SU-DHL-6 (cell line): ENCODE measurements around the gene PHLDB2.

Source experiments
- H2AFZ ChIP-seq: fragments of 200-600 bp; sonication (generic); 2 replicates; pipeline ENCODE4 v1.6.1; 2014; ENCODE audit warnings: low read depth, mild to moderate bottlenecking, moderate library complexity, mixed read lengths, antibody characterized with exemption, low read length; ENCODE audit not compliant: severe bottlenecking
- H3F3A ChIP-seq: fragments of 200-600 bp; shearing (Covaris generic); 2 replicates; pipeline ENCODE4 v1.6.0; 2016; ENCODE audit warnings: antibody characterized with exemption, mild to moderate bottlenecking; ENCODE audit not compliant: insufficient read depth
- H3K27ac ChIP-seq: fragments of 200-600 bp; sonication (generic); 2 replicates; pipeline ENCODE4 v1.5.1; 2016; ENCODE audit warnings: low read depth, mild to moderate bottlenecking, low read length, moderate library complexity, mixed read lengths
- H3K27me3 ChIP-seq: fragments of 200-600 bp; sonication (generic), shearing (Covaris generic); 2 replicates; pipeline ENCODE4 v1.6.0; 2014; ENCODE audit warnings: mild to moderate bottlenecking, low read length
- H3K36me3 ChIP-seq: fragments of 200-600 bp; sonication (generic); 2 replicates; pipeline ENCODE4 v1.6.1; 2014; ENCODE audit warnings: mild to moderate bottlenecking, low read length, mixed read lengths
- H3K4me2 ChIP-seq: fragments of 300-600, 200-600 bp; shearing (Covaris generic), sonication (generic); 2 replicates; pipeline ENCODE4 v1.6.0; 2014; ENCODE audit warnings: low read length, low read depth, mild to moderate bottlenecking; ENCODE audit not compliant: poor library complexity, severe bottlenecking
- H3K4me3 ChIP-seq: fragments of 200-600 bp; sonication (generic); 2 replicates; pipeline ENCODE4 v1.5.1; 2014; ENCODE audit warnings: antibody characterized with exemption, low read length, mild to moderate bottlenecking, mixed read lengths; ENCODE audit not compliant: insufficient read depth, poor library complexity, severe bottlenecking
- H3K79me2 ChIP-seq: fragments of 200-600 bp; sonication (generic); 2 replicates; pipeline ENCODE4 v1.6.1; 2014; ENCODE audit warnings: mild to moderate bottlenecking, low read length, moderate library complexity; ENCODE audit not compliant: insufficient read depth
- H3K9ac ChIP-seq: fragments of 200-600 bp; sonication (generic); 2 replicates; pipeline ENCODE4 v1.7.0; 2014; ENCODE audit warnings: mild to moderate bottlenecking, low read length
- H3K9me2 ChIP-seq: fragments of 200-600 bp; sonication (generic); replicated peaks from 2 replicates; pipeline ENCODE4 v1.6.1; 2014; ENCODE audit warnings: low read length; ENCODE audit not compliant: insufficient read depth
- H3K9me3 ChIP-seq: fragments of 200-600 bp; sonication (generic); 2 replicates; pipeline ENCODE4 v1.6.1; 2014; ENCODE audit warnings: low read length, mixed read lengths; ENCODE audit not compliant: insufficient read depth
- H4K20me1 ChIP-seq: fragments of 200-600 bp; sonication (generic); 2 replicates; pipeline ENCODE4 v1.6.1; 2014; ENCODE audit warnings: low read depth, mild to moderate bottlenecking, antibody characterized with exemption, low read length, moderate library complexity, mixed read lengths
- EZH2phosphoT487 ChIP-seq: fragments of 200-600 bp; sonication (generic), shearing (Covaris generic); conservative IDR thresholded peaks from 2 replicates; pipeline ENCODE4 v1.6.1; 2018; ENCODE audit warnings: mild to moderate bottlenecking, antibody characterized with exemption, low read length, moderate library complexity, mixed read lengths
- TF ChIP-seq, protein P1 (sequence below): fragments of 200-600 bp; sonication (generic); IDR thresholded peaks from one replicate; pipeline ENCODE4 v1.5.1; 2017; ENCODE audit warnings: antibody characterized with exemption, mild to moderate bottlenecking, low read length, moderate library complexity; ENCODE audit not compliant: insufficient read depth, poor library complexity, severe bottlenecking

The PHLDB2 gene

DNA sequence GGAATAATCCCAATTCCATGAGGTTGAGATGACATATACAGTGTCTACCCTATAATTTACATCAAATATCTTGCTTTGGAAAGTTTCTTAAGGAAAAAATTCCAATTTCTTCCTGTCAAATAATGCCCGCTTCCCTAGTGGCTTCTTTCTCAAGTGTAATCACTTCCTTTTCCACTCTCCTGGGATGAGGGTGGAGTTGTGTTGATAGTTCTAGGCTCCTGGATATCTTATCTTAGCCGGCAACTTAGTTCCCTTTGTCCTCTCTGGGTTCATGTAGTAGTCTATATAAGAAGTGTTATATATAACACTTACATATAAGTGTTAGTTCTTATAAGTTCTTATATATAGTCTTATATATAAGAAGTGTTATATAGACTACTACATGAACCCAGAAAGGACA lies 150.6 kb downstream of the PHLDB2 start:
- no peaks in the 10 kb centered on the region for H3K9me2 ChIP-seq
- no peaks in the 10 kb centered on the region for H3K9me3 ChIP-seq
- H3K4me2 ChIP-seq = no peak overlapping the region
- no peak overlapping the region for H3K4me3 ChIP-seq
- H3K36me3 ChIP-seq = no peaks in the 10 kb centered on the region
- no peaks in the 10 kb centered on the region for H3K27me3 ChIP-seq
- no peaks in the 10 kb centered on the region for H4K20me1 ChIP-seq
- no peak overlapping the region for H2AFZ ChIP-seq
- H3K9ac ChIP-seq = no peak overlapping the region
- no peak for TF ChIP-seq EZH2phosphoT487
- TF ChIP-seq, protein P1, sequence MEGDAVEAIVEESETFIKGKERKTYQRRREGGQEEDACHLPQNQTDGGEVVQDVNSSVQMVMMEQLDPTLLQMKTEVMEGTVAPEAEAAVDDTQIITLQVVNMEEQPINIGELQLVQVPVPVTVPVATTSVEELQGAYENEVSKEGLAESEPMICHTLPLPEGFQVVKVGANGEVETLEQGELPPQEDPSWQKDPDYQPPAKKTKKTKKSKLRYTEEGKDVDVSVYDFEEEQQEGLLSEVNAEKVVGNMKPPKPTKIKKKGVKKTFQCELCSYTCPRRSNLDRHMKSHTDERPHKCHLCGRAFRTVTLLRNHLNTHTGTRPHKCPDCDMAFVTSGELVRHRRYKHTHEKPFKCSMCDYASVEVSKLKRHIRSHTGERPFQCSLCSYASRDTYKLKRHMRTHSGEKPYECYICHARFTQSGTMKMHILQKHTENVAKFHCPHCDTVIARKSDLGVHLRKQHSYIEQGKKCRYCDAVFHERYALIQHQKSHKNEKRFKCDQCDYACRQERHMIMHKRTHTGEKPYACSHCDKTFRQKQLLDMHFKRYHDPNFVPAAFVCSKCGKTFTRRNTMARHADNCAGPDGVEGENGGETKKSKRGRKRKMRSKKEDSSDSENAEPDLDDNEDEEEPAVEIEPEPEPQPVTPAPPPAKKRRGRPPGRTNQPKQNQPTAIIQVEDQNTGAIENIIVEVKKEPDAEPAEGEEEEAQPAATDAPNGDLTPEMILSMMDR = no peak
- no peak overlapping the region for H3K27ac ChIP-seq
- no peaks in the 10 kb centered on the region for H3K79me2 ChIP-seq
- H3F3A ChIP-seq = no peaks in the 10 kb centered on the region

DNA sequence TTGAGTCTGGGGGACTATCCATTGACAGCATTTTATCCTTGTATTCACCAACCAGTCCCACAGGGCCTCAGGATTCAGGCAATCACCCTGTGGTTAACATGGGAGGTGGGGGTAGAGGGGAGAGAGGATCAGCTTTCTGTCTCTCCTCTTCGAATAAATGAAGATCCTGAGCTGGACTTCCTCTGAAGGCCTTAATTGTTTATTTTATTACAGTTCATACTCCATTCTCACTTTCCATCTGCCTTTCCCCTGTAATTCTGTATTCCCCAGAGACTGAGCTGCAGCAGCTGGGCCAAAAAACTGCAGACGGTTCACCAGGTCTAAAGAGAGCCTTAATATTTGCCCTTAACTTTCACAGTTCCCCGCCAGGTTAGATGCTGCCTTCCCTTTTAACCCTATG lies 151.6 kb downstream of the PHLDB2 start:
- no peak overlapping the region for H3K4me3 ChIP-seq
- H3K9me3 ChIP-seq = no peaks in the 10 kb centered on the region
- H3K27me3 ChIP-seq = no peaks in the 10 kb centered on the region
- H4K20me1 ChIP-seq = no peaks in the 10 kb centered on the region
- H3F3A ChIP-seq = no peaks in the 10 kb centered on the region
- TF ChIP-seq, protein P1 = no peak
- no peak for TF ChIP-seq EZH2phosphoT487
- H2AFZ ChIP-seq = no peak overlapping the region
- no peaks in the 10 kb centered on the region for H3K79me2 ChIP-seq
- no peak overlapping the region for H3K4me2 ChIP-seq
- H3K36me3 ChIP-seq = no peaks in the 10 kb centered on the region
- H3K9me2 ChIP-seq = no peaks in the 10 kb centered on the region
- H3K9ac ChIP-seq = no peak overlapping the region
- no peak overlapping the region for H3K27ac ChIP-seq

DNA sequence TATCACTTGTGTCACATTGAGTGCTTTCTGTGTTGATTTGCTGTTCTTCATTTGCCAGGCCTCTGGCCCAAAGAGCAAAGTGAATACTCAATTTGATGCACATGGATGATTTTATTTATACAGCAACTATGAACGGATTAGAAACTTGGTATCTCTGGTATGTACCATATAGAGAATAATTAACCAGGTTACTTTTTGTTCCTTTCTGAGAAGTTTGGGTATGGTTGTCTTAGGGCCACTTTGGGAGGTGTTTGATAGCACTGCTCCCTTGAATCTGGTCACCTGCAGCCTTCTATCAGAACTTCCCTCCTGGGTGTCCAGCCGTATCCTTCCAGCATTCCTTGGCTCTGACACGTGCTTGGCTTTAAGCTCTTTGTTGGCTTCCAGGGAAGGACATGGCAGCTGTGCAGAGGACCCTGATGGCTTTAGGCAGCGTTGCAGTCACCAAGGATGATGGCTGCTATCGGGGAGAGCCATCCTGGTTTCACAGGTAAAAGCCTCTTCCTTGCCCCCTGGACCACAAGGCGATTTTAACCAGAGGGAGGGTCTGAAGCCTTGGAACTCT lies 152.4 kb downstream of the PHLDB2 start:
- no peak overlapping the region for H3K27ac ChIP-seq
- no peak overlapping the region for H3K4me2 ChIP-seq
- TF ChIP-seq, protein P1 = no peak
- H3K4me3 ChIP-seq = no peak overlapping the region
- no peaks in the 10 kb centered on the region for H3K79me2 ChIP-seq
- no peaks in the 10 kb centered on the region for H3K9me2 ChIP-seq
- H2AFZ ChIP-seq = no peak overlapping the region
- no peaks in the 10 kb centered on the region for H3F3A ChIP-seq
- H4K20me1 ChIP-seq = no peaks in the 10 kb centered on the region
- H3K27me3 ChIP-seq = no peaks in the 10 kb centered on the region
- H3K9ac ChIP-seq = no peak overlapping the region
- no peaks in the 10 kb centered on the region for H3K36me3 ChIP-seq
- no peaks in the 10 kb centered on the region for H3K9me3 ChIP-seq
